OCI-LY7 (cell line): Measurements from ENCODE around the gene SPATA17. TPM values are rescaled to one million over a fixed set of nuclear protein-coding genes. Genes with fewer than 3 reads are reported as not detected.

Source experiments
- BruUV-seq: library from RNA; stranded (reverse); fragments of 400-500 nt; replicated peaks from 2 replicates; lab custom pipeline; 2021; lab: Mats Ljungman, UMichigan
- CTCF ChIA-PET: fragments of 300-600 bp; sonication (Branson Sonifier 250); formaldehyde crosslinking; loops from one replicate; lab custom pipeline; 2022; ENCODE audit warnings: antibody characterized with exemption; ENCODE audit not compliant: unreplicated experiment; lab: Charles Lee
- POLR2A ChIA-PET: fragments of 300-600 bp; sonication (Branson Sonifier 250); formaldehyde crosslinking; loops from one replicate; lab custom pipeline; 2022; ENCODE audit warnings: antibody characterized with exemption; lab: Charles Lee
- DNase-seq: peaks from one replicate; pipeline ENCODE4 v3.0.0-alpha.2; 2015; ENCODE audit warnings: low spot score
- H2AFZ ChIP-seq: fragments of 200-600 bp; sonication (generic), shearing (Covaris generic); 2 replicates; pipeline ENCODE4 v1.6.1; 2014; ENCODE audit warnings: mild to moderate bottlenecking, antibody characterized with exemption, low read length, moderate library complexity
- H3K27ac ChIP-seq: fragments of 200-600 bp; sonication (generic); 2 replicates; pipeline ENCODE4 v1.5.1; 2014; ENCODE audit warnings: mixed run types, low read depth, mild to moderate bottlenecking, moderate library complexity, low read length, inconsistent platforms; ENCODE audit not compliant: poor library complexity, severe bottlenecking
- H3K36me3 ChIP-seq: fragments of 200-600 bp; sonication (generic); 2 replicates; pipeline ENCODE4 v1.6.1; 2014; ENCODE audit warnings: mild to moderate bottlenecking, antibody characterized with exemption, low read length, moderate library complexity, mixed read lengths; ENCODE audit not compliant: insufficient read depth
- H3K4me1 ChIP-seq: fragments of 200-600 bp; sonication (generic); 2 replicates; pipeline ENCODE4 v1.5.1; 2014; ENCODE audit warnings: mild to moderate bottlenecking, low read length; ENCODE audit not compliant: insufficient read depth, poor library complexity, severe bottlenecking
- H3K4me2 ChIP-seq: fragments of 200-600 bp; sonication (generic); 2 replicates; pipeline ENCODE4 v1.6.1; 2014; ENCODE audit warnings: mild to moderate bottlenecking, low read length
- H3K4me3 ChIP-seq: fragments of 200-600 bp; sonication (generic); 2 replicates; pipeline ENCODE4 v1.5.1; 2014; ENCODE audit warnings: mild to moderate bottlenecking, low read depth, low read length; ENCODE audit not compliant: poor library complexity, severe bottlenecking
- H3K79me2 ChIP-seq: fragments of 200-600 bp; sonication (generic); 2 replicates; pipeline ENCODE4 v1.6.1; 2016; ENCODE audit warnings: low read depth, mild to moderate bottlenecking, low read length, moderate library complexity, mixed read lengths; ENCODE audit not compliant: insufficient read depth
- H3K9me2 ChIP-seq: fragments of 200-600 bp; sonication (generic); 2 replicates; pipeline ENCODE4 v1.6.1; 2016; ENCODE audit warnings: mild to moderate bottlenecking, low read length, mixed read lengths; ENCODE audit not compliant: insufficient read depth
- H3K9me3 ChIP-seq: fragments of 200-600 bp; sonication (generic); 2 replicates; pipeline ENCODE4 v1.6.1; 2014; ENCODE audit warnings: mild to moderate bottlenecking, mixed run types, low read length, mixed read lengths
- H4K20me1 ChIP-seq: fragments of 200-600 bp; sonication (generic); 2 replicates; pipeline ENCODE4 v1.6.1; 2014; ENCODE audit warnings: mild to moderate bottlenecking, antibody characterized with exemption, low read length, moderate library complexity, mixed read lengths; ENCODE audit not compliant: insufficient read depth
- EZH2phosphoT487 ChIP-seq: fragments of 200-600 bp; sonication (generic); IDR thresholded peaks from 2 replicates; pipeline ENCODE4 v1.6.1; 2018; ENCODE audit warnings: low read depth, borderline replicate concordance, mild to moderate bottlenecking, mixed run types, antibody characterized with exemption, low read length, moderate library complexity, mixed read lengths
- intact Hi-C: fragments of 100-400 bp; cut with micrococcal nuclease; formaldehyde crosslinking; loops from one replicate; pipeline ENCODE4 v1.10.0; 2022; ENCODE audit not compliant: unreplicated experiment
- total RNA-seq, 2 experiments: library from RNA; depleted of rRNA in 1 of 2; stranded (reverse); fragments of >200 nt in 1 of 2; shearing (Covaris generic) in 1 of 2; gene quantifications; 2 replicates each; pipeline ENCODE4 v1.2.3, GENCODE V29; 2014 to 2022
- TF ChIP-seq, protein P1 (sequence below): fragments of 200-600 bp; sonication (generic); conservative IDR thresholded peaks from 2 replicates; pipeline ENCODE4 v1.5.1; 2014; ENCODE audit warnings: mild to moderate bottlenecking, antibody characterized with exemption, low read length, moderate library complexity, mixed read lengths

Gene SPATA17
- total RNA-seq, 2 experiments from 2014 or later, result not detected

- Histone ChIP-seq H4K20me1 (no peaks in the 10 kb centered on the region), H3K79me2 (no peaks in the 10 kb centered on the region), H3K27ac (no peak overlapping the region), H3K4me2 (no peak overlapping the region), H3K4me1 (no peaks in the 10 kb centered on the region), H3K9me3 (no peaks in the 10 kb centered on the region), H3K36me3 (no peaks in the 10 kb centered on the region), H3K9me2 (no peaks in the 10 kb centered on the region), H3K4me3 (no peak overlapping the region), H2AFZ (no peak overlapping the region)
- ChIA-PET POLR2A (no interaction called here), CTCF (no interaction called here)
- intact Hi-C loops, result no loop called here
- TF ChIP-seq, protein P1, sequence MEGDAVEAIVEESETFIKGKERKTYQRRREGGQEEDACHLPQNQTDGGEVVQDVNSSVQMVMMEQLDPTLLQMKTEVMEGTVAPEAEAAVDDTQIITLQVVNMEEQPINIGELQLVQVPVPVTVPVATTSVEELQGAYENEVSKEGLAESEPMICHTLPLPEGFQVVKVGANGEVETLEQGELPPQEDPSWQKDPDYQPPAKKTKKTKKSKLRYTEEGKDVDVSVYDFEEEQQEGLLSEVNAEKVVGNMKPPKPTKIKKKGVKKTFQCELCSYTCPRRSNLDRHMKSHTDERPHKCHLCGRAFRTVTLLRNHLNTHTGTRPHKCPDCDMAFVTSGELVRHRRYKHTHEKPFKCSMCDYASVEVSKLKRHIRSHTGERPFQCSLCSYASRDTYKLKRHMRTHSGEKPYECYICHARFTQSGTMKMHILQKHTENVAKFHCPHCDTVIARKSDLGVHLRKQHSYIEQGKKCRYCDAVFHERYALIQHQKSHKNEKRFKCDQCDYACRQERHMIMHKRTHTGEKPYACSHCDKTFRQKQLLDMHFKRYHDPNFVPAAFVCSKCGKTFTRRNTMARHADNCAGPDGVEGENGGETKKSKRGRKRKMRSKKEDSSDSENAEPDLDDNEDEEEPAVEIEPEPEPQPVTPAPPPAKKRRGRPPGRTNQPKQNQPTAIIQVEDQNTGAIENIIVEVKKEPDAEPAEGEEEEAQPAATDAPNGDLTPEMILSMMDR, result no peak
- no peak for TF ChIP-seq EZH2phosphoT487
- no TSS peak for BruUV-seq
- DNase-seq, result no peak
Observed at GRCh38 chr1:217899614-217900013, 268.5 kb downstream of the SPATA17 start.

DNA sequence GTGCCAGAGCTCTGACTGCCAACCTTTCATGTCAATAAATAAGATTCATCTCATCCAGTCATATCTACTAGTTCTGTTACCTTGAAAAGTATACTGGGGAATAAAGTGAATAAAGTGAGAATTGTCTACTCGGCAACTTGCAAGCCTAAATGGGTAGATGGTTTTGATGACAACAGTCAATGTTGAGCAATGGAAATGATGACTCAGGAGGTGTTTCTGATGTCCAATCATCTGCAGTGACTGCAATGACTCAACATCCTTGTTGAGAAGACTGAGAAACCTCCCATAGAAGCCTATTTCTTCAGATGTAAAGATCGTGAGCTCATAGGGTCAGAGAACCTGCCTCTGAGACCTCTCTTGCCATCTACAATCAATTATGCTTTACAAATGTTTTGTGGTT is 276.4 kb downstream of the SPATA17 start:
- intact Hi-C loops, result no loop called here
- Histone ChIP-seq H3K4me2 (no peak overlapping the region), H3K79me2 (no peaks in the 10 kb centered on the region), H3K4me3 (no peak overlapping the region), H3K9me2 (no peaks in the 10 kb centered on the region), H3K27ac (no peak overlapping the region), H3K4me1 (no peaks in the 10 kb centered on the region), H4K20me1 (no peaks in the 10 kb centered on the region), H3K9me3 (no peaks in the 10 kb centered on the region), H2AFZ (no peak overlapping the region), H3K36me3 (no peaks in the 10 kb centered on the region)
- no TSS peak for BruUV-seq
- TF ChIP-seq EZH2phosphoT487, result no peak
- TF ChIP-seq, protein P1, result no peak
- POLR2A ChIA-PET, result no interaction called here
- CTCF ChIA-PET, result no interaction called here
- no peak for DNase-seq

- POLR2A ChIA-PET, result interaction anchor here (0.9 to 1.2 kb wide), 2 partner anchors 54 to 306 kb away, joined by 3 to 5 read pairs; no protein-coding TSS in a partner anchor
Observed at GRCh38 chr1:217910203-217910602, 279.1 kb downstream of the SPATA17 start.

More at GRCh38 chr1:217910203-217910602, 279.1 kb downstream of the SPATA17 start:
- Histone ChIP-seq H3K9me3 (no peaks in the 10 kb centered on the region), H4K20me1 (no peaks in the 10 kb centered on the region), H3K4me1 (no peaks in the 10 kb centered on the region), H3K27ac (no peak overlapping the region), H3K9me2 (no peaks in the 10 kb centered on the region), H3K36me3 (no peaks in the 10 kb centered on the region), H3K4me2 (no peak overlapping the region), H3K4me3 (no peak overlapping the region), H3K79me2 (no peaks in the 10 kb centered on the region), H2AFZ (no peak overlapping the region)
- intact Hi-C loops, result no loop called here
- BruUV-seq, result no TSS peak
- CTCF ChIA-PET, result no interaction called here
- no peak for TF ChIP-seq EZH2phosphoT487
- TF ChIP-seq, protein P1, result no peak
- no peak for DNase-seq
